Gastrocnemius medialis (tissue), 4 donors: ENCODE measurements around the gene SHISA8. TPM values are rescaled to one million over a fixed set of nuclear protein-coding genes. Genes with fewer than 3 reads are reported as not detected.
A peak's percentile ranks its signal among the peaks of the same experiment; 100 is the strongest.

ENCODE experiments used
- ATAC-seq, 2 donors: fragments of 150-250 bp; one replicate each; pipeline ENCODE4 v1.9.1; 2016
- DNase-seq, 2 donors: peaks; one replicate each; pipeline ENCODE4 v3.0.0-alpha.2; 2019
- H3K27ac ChIP-seq, 4 donors: fragments of 200-600 bp; sonication (generic); 1 replicate in 1 of 4; 2 replicates in 3 of 4; pipeline ENCODE4 v1.5.1; 2016 to 2018; ENCODE audit warnings: mild to moderate bottlenecking in 2 of 4, moderate library complexity in 1 of 4
- H3K27me3 ChIP-seq, 3 donors: fragments of 200-600 bp; sonication (generic) in 2 of 3; 1 replicate in 1 of 3; 2 replicates in 2 of 3; pipeline versions ENCODE4 v1.5.1 to v1.6.0; 2016 to 2019; ENCODE audit warnings: mild to moderate bottlenecking in 1 of 3, moderate library complexity in 1 of 3
- H3K36me3 ChIP-seq, 2 donors: fragments of 200-600 bp; sonication (generic) in 1 of 2; one replicate each; pipeline ENCODE4 v1.5.1; 2017 to 2018
- H3K4me1 ChIP-seq, 2 donors: fragments of 200-600 bp; sonication (generic) in 1 of 2; one replicate each; pipeline ENCODE4 v1.5.1; 2016 to 2017; ENCODE audit warnings: mild to moderate bottlenecking in 2 of 2
- H3K4me3 ChIP-seq, 4 donors: fragments of 200-600 bp; sonication (generic) in 3 of 4; 1 replicate in 1 of 4; 2 replicates in 3 of 4; pipeline ENCODE4 v1.5.1; 2016 to 2019; ENCODE audit warnings: mild to moderate bottlenecking in 2 of 4
- H3K9me3 ChIP-seq, 3 donors: fragments of 200-600 bp; sonication (generic) in 2 of 3; 1 replicate in 1 of 3; 2 replicates in 2 of 3; pipeline ENCODE4 v1.5.1; 2016 to 2019
- POLR2A ChIP-seq, 2 donors: fragments of 450-650 bp; IDR thresholded peaks; one replicate each; pipeline ENCODE4 v1.6.1; 2017; ENCODE audit warnings: antibody characterized with exemption in 2 of 2, mild to moderate bottlenecking in 2 of 2, moderate library complexity in 2 of 2
- in situ Hi-C, 4 donors: fragments of 200-750 bp; cut with MboI; loops; one replicate each; pipeline versions ENCODE4 v1.15.0 to v1.8.0; 2017; ENCODE audit warnings: low sequenced_read_pairs in 4 of 4
- intact Hi-C: fragments of 100-400 bp; cut with DNase I; formaldehyde crosslinking; loops from one replicate; pipeline ENCODE4 v1.15.1; 2023; ENCODE audit warnings: low total_unique reads
- total RNA-seq, 4 donors: library from RNA; depleted of rRNA; stranded (reverse); fragments of >200 nt; gene quantifications; one replicate each; pipeline versions ENCODE4 v1.1.0 to v1.2.3, GENCODE V29; 2016
- TF ChIP-seq, protein P1 (sequence below), 5 experiments: fragments of 450-650 bp in 3 of 5; fragments of 200-600 bp in 2 of 5; sonication (generic) in 2 of 5; IDR thresholded peaks in 4 of 5; conservative IDR thresholded peaks in 1 of 5; 1 replicate in 4 of 5; 2 replicates in 1 of 5; pipeline ENCODE4 v1.5.1; 2016 to 2019; ENCODE audit warnings: antibody characterized with exemption in 5 of 5, mild to moderate bottlenecking in 3 of 5, moderate library complexity in 3 of 5

SHISA8 gene
- total RNA-seq, 4 donors from 2014 or later, result not detected

DNA sequence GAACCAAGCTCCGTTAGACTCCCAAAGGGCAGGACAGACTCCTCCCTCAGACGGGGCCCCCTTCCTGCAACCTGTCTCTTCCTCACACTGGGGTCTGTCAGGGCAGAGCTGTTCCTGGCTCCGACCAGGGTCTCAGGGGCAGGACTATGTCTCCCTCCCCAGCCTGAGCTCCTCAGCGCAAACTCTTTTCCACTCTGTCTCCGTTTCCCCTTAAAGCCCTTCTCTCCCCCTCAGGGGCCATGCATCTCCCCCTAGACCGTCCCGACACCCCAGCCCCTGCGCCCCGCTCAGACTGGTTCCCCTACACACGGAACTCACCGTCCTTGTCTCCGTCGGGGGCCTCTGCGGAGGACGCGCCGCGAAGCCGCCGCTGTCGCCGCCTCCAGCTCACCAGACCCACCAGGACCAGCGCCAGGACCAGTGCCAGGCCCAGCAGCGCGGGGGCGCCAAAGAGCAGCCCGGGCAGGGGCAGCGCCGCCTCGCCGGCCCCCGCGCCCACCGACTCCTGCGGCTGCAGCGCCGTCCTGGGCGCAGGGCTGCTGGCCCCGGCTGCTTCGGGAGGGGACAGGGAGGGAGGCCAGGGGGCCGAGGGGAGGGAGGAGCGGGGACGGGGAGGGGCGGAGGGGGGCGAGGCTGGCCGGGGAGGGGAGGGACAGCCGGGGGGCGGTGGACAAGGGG lies 11.0 kb upstream of the SHISA8 start:
- in situ Hi-C loops, result no loop called here
- H3K27me3 ChIP-seq, result peaks cover 0 to 7% (median 0%) of the 10 kb centered on the region in 3 donors
- no peak overlapping the region for H3K27ac ChIP-seq
- H3K9me3 ChIP-seq, result no peaks in the 10 kb centered on the region
- intact Hi-C loops, result no loop called here
- peak overlapping the region; percentile 46 to 62 (median 54) for H3K4me3 ChIP-seq
- no peaks in the 10 kb centered on the region for H3K36me3 ChIP-seq
- DNase-seq (peak; percentile 52 to 70), ATAC-seq (peak; percentile 78 to 84)
- no peaks in the 10 kb centered on the region for H3K4me1 ChIP-seq
- TF ChIP-seq, protein P1, sequence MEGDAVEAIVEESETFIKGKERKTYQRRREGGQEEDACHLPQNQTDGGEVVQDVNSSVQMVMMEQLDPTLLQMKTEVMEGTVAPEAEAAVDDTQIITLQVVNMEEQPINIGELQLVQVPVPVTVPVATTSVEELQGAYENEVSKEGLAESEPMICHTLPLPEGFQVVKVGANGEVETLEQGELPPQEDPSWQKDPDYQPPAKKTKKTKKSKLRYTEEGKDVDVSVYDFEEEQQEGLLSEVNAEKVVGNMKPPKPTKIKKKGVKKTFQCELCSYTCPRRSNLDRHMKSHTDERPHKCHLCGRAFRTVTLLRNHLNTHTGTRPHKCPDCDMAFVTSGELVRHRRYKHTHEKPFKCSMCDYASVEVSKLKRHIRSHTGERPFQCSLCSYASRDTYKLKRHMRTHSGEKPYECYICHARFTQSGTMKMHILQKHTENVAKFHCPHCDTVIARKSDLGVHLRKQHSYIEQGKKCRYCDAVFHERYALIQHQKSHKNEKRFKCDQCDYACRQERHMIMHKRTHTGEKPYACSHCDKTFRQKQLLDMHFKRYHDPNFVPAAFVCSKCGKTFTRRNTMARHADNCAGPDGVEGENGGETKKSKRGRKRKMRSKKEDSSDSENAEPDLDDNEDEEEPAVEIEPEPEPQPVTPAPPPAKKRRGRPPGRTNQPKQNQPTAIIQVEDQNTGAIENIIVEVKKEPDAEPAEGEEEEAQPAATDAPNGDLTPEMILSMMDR (IDR thresholded peaks at IDR 0.05 in 4 of 5, conservative IDR thresholded peaks at IDR 0.05 in 1 of 5), result peak; percentile 63 to 92 (median 78)
- no peak for TF ChIP-seq POLR2A (IDR thresholded peaks at IDR 0.05)

DNA sequence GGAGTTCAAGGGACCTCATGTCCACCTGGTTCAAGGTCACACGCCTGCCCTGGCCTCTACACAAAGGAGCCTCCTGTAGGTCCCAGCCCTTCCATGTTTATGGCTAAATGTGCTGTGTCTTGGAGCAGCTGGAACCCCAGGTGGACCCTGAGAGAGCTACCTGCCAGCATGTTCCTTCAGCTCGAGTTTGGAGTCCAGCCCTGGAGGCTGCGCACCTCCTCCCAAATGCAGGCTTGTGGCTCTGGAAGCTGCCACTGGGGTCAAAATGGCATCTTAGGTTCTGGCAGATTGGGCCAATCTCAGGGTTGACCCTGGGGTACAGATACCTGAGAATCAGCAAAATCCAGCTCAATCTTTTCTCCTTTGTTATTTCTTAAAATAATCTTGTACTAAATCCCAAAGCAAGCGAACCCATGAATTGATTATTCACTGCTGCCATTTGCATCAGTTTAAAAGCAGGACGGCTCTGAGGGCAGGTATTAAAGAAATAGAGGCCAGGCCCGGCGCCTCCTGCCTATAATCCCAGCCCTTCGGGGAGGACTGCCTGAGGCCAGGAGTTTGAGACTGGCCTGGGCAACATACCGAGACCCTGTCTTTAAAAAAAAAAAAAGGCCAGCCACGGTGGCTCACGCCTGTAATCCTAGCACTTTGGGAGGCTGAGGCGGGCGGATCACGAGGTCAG lies 8.9 kb upstream of the SHISA8 start:
- TF ChIP-seq POLR2A (IDR thresholded peaks at IDR 0.05), result no peak
- TF ChIP-seq, protein P1 (IDR thresholded peaks at IDR 0.05 in 4 of 5, conservative IDR thresholded peaks at IDR 0.05 in 1 of 5), result no peak
- Histone ChIP-seq H3K4me1 (peaks cover 10 to 11% of the 10 kb centered on the region in 2 donors), H3K9me3 (no peaks in the 10 kb centered on the region), H3K27ac (no peak overlapping the region), H3K27me3 (peaks cover 8 to 19% (median 9%) of the 10 kb centered on the region in 3 donors), H3K36me3 (no peaks in the 10 kb centered on the region), H3K4me3 (no peak overlapping the region)
- in situ Hi-C loops, result no loop called here
- DNase-seq (no peak), ATAC-seq (no peak)
- intact Hi-C loops, result no loop called here

DNA sequence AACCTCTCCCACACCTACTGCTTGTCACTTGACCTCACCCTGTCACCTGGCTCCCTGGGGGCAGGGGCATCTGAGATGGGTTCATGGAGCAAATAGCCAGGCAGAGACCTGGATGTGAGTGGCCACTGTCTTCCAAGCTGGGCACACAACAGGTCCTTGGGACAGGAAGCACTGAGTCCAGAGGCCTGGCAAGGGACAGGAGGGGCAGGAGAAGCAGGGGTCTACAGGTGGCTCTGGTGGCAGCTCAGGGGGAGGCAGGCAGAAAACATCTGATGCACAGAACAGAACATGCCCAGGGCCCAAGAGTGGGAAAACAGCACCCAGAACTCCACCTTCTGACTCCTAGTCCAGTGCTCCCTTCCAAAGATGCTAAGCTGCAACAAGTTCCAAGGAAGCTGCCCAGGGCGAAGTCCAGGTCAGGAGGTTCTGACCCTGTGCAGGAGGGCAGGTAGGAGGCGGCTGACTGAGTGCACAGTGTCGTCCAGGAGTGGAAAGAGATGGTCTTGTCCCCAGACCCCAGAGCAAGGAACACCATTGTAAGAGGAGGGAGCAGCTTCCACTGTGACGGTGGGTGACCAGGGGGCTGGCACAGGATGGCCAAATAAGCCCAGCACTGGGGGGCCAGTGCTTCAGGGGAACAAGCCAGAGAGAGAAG lies 8.2 kb upstream of the SHISA8 start:
- in situ Hi-C loops (no loop called here), intact Hi-C loops (no loop called here)
- DNase-seq (no peak), ATAC-seq (no peak)
- H3K27me3 ChIP-seq, result peaks cover 9 to 22% (median 10%) of the 10 kb centered on the region in 3 donors
- peaks cover 10 to 11% of the 10 kb centered on the region in 2 donors for H3K4me1 ChIP-seq
- no peaks in the 10 kb centered on the region for H3K9me3 ChIP-seq
- no peaks in the 10 kb centered on the region for H3K36me3 ChIP-seq
- TF ChIP-seq, protein P1 (IDR thresholded peaks at IDR 0.05 in 4 of 5, conservative IDR thresholded peaks at IDR 0.05 in 1 of 5), result no peak
- TF ChIP-seq POLR2A (IDR thresholded peaks at IDR 0.05), result no peak
- no peak overlapping the region for H3K4me3 ChIP-seq
- no peak overlapping the region for H3K27ac ChIP-seq

DNA sequence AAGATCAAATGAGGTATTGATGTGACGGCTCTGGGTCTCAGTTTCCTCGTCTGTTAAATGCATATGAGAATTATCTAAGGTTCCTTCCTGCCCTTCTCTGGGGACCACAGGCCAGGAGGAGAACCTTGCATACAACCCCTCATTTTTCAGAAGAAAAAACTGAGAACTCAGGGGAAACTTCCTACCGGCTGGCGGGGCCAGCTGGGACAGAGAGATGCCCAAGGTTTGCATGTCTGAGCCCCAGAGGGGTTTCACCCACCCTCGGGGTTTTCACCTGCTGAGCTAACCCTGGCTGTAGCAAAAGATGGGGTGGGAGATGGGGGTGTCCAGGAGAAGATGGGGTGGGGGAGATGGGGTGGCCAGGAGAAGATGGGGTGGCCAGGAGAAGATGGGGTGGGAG lies 7.5 kb upstream of the SHISA8 start:
- intact Hi-C loops, result no loop called here
- TF ChIP-seq, protein P1 (IDR thresholded peaks at IDR 0.05 in 4 of 5, conservative IDR thresholded peaks at IDR 0.05 in 1 of 5), result no peak
- no peak for TF ChIP-seq POLR2A (IDR thresholded peaks at IDR 0.05)
- DNase-seq (no peak), ATAC-seq (no peak)
- no peaks in the 10 kb centered on the region for H3K9me3 ChIP-seq
- no peaks in the 10 kb centered on the region for H3K36me3 ChIP-seq
- in situ Hi-C loops, result no loop called here
- peaks cover 10 to 11% of the 10 kb centered on the region in 2 donors for H3K4me1 ChIP-seq
- no peak overlapping the region for H3K4me3 ChIP-seq
- peaks cover 14 to 28% (median 15%) of the 10 kb centered on the region in 3 donors for H3K27me3 ChIP-seq
- H3K27ac ChIP-seq, result no peak overlapping the region
